ENCODE measurements around the gene MCC.

Gene MCC

DNA sequence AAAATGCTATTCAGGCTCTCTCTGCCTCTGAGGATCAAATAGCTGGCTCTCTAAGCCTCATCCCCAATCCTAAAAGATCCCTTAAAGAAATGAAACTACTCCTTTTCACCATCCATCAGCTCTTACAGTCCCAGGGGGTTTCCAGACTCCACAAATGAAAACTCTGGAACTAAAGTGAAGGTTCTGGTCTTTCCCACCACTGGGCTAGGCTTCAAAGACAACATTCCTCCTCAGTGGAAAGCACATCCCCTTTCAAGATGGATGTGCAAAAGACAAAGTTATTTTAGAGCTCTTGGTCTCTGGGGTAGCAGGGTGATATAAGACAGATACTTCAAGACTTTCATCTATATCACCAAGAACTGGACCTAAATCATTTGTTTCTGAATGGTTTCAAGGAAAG is 404.8 kb downstream of the MCC start:
- TF ChIP-seq SIN3A (IDR thresholded peaks at IDR 0.05; ENCODE audit: borderline replicate concordance, insufficient read depth, low read length) = no peak
- no peak for TF ChIP-seq POLR2AphosphoS5 (IDR thresholded peaks at IDR 0.05; ENCODE audit: low read depth, low read length)
- no peak for TF ChIP-seq FOXP2 (optimal IDR thresholded peaks at IDR 0.05; ENCODE audit: borderline replicate concordance, extremely low read depth, extremely low read length, insufficient read depth)
- TF ChIP-seq TAF1 (IDR thresholded peaks at IDR 0.05; ENCODE audit: borderline replicate concordance, insufficient read depth, low read length) = no peak
- TF ChIP-seq REST (IDR thresholded peaks at IDR 0.05; ENCODE audit: insufficient read depth in 1 of 2, low read depth in 2 of 2, low read length in 2 of 2) = no peak

GRCh38 chr5:113082547-113082905 is 405.7 kb downstream of the MCC start:
- no peak for TF ChIP-seq TAF1 (IDR thresholded peaks at IDR 0.05; ENCODE audit: borderline replicate concordance, insufficient read depth, low read length)
- no peak for TF ChIP-seq SIN3A (IDR thresholded peaks at IDR 0.05; ENCODE audit: borderline replicate concordance, insufficient read depth, low read length)
- TF ChIP-seq POLR2AphosphoS5 (IDR thresholded peaks at IDR 0.05; ENCODE audit: low read depth, low read length) = no peak
- no peak for TF ChIP-seq REST (IDR thresholded peaks at IDR 0.05; ENCODE audit: insufficient read depth in 1 of 2, low read depth in 2 of 2, low read length in 2 of 2)
- TF ChIP-seq FOXP2 (optimal IDR thresholded peaks at IDR 0.05; ENCODE audit: borderline replicate concordance, extremely low read depth, extremely low read length, insufficient read depth) = no peak

- TF ChIP-seq FOXP2 (optimal IDR thresholded peaks at IDR 0.05; ENCODE audit: borderline replicate concordance, extremely low read depth, extremely low read length, insufficient read depth) (no peak), SIN3A (IDR thresholded peaks at IDR 0.05; ENCODE audit: borderline replicate concordance, insufficient read depth, low read length) (no peak), POLR2AphosphoS5 (IDR thresholded peaks at IDR 0.05; ENCODE audit: low read depth, low read length) (peak; percentile 16; the same call in 1 of the 2 replicates), TAF1 (IDR thresholded peaks at IDR 0.05; ENCODE audit: borderline replicate concordance, insufficient read depth, low read length) (no peak)
Observed at GRCh38 chr5:113081881-113082546, 406.2 kb downstream of the MCC start.

DNA sequence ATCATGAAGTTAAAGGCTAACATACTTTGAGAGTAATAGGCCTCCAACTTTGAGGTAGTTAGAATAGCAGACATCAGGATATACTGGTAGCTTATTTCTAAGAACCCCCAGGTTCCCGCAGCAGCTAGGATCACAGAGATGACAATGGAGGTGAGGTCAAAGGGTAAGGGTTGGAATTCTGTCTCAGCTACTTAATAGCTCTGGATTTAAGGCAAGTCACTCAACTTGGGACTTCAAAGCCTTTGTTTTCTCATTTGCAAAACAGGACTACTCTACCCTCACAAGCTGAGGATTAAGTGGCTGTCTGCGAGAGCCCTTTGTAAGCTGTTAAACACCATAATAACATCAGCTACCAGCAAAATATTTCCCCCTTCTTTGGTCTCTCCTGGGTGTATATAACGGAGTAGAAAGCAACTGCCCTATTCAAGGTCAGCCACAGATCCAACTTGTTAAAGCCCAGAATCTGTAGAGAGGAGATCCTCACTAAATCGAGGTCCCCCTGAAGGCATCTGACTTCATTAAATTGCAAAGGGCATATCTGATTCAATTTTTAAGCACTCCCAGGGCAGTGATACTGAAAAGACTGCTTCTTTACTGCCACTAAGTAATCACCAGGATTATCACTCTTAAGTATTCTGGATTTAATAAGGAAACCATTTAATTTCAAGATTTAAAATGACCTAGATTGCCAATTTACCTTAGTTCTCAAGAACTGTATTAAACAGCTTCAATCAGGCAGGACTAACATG is 407.0 kb downstream of the MCC start:
- TF ChIP-seq TAF1 (IDR thresholded peaks at IDR 0.05; ENCODE audit: borderline replicate concordance, insufficient read depth, low read length) (no peak), FOXP2 (optimal IDR thresholded peaks at IDR 0.05; ENCODE audit: borderline replicate concordance, extremely low read depth, extremely low read length, insufficient read depth) (no peak), SIN3A (IDR thresholded peaks at IDR 0.05; ENCODE audit: borderline replicate concordance, insufficient read depth, low read length) (no peak), POLR2AphosphoS5 (IDR thresholded peaks at IDR 0.05; ENCODE audit: low read depth, low read length) (no peak), REST (IDR thresholded peaks at IDR 0.05; ENCODE audit: insufficient read depth in 1 of 2, low read depth in 2 of 2, low read length in 2 of 2) (no peak)

GRCh38 chr5:113075019-113075418 is 413.2 kb downstream of the MCC start:
- TF ChIP-seq TAF1 (IDR thresholded peaks at IDR 0.05; ENCODE audit: borderline replicate concordance, insufficient read depth, low read length) (no peak), POLR2AphosphoS5 (IDR thresholded peaks at IDR 0.05; ENCODE audit: low read depth, low read length) (no peak; the same call in 1 of the 2 replicates), FOXP2 (optimal IDR thresholded peaks at IDR 0.05; ENCODE audit: borderline replicate concordance, extremely low read depth, extremely low read length, insufficient read depth) (no peak), REST (IDR thresholded peaks at IDR 0.05; ENCODE audit: insufficient read depth in 1 of 2, low read depth in 2 of 2, low read length in 2 of 2) (no peak), SIN3A (IDR thresholded peaks at IDR 0.05; ENCODE audit: borderline replicate concordance, insufficient read depth, low read length) (no peak)
